HL-60 (cell line): Measurements from ENCODE around the gene ADGRL3.

Experiments used
- GABPA ChIP-seq: IDR thresholded peaks from 2 replicates; pipeline ENCODE4 v1.6.1; 2012; ENCODE audit warnings: low read depth
- POLR2AphosphoS5 ChIP-seq: IDR thresholded peaks from 2 replicates; pipeline ENCODE4 v1.6.1; 2012; ENCODE audit warnings: low read depth
- TF ChIP-seq, protein P1 (sequence below): IDR thresholded peaks from one replicate; pipeline ENCODE4 v1.5.1; 2011; ENCODE audit warnings: low read length, control low read depth, inconsistent platforms; ENCODE audit not compliant: insufficient read depth

DNA sequence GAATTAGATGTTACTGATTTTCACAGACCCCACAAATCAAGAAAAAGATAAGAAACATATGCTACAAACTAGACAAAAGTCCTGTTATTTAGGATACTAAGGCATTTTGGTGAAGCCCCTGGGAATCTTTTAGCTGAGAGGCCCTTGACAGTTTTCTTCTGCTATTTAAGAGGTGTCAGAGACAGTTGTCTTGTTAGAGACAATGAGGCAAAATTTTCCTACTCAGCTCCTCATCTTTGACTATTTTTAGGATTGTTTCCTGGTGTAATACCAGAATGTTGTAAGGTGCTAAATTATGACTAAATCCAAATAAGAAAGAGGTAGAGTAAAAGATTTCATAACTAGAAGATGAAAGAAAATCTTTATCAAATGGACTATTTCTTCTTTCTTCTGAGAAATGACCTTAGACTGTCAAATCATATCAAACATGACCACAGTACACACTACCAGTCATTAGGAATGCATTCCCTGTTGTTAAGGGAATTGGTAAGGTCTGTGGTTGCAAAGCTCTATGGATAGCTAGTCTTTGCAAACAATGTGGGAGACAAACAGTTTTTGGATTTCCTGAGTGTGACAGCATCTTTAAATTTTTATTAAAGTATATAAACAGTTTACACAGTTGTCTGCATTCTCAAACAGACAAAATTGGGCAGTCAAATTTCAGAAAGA, 926.1 kb downstream of the ADGRL3 start:
- TF ChIP-seq, protein P1, sequence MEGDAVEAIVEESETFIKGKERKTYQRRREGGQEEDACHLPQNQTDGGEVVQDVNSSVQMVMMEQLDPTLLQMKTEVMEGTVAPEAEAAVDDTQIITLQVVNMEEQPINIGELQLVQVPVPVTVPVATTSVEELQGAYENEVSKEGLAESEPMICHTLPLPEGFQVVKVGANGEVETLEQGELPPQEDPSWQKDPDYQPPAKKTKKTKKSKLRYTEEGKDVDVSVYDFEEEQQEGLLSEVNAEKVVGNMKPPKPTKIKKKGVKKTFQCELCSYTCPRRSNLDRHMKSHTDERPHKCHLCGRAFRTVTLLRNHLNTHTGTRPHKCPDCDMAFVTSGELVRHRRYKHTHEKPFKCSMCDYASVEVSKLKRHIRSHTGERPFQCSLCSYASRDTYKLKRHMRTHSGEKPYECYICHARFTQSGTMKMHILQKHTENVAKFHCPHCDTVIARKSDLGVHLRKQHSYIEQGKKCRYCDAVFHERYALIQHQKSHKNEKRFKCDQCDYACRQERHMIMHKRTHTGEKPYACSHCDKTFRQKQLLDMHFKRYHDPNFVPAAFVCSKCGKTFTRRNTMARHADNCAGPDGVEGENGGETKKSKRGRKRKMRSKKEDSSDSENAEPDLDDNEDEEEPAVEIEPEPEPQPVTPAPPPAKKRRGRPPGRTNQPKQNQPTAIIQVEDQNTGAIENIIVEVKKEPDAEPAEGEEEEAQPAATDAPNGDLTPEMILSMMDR, result no peak
- no peak for TF ChIP-seq POLR2AphosphoS5
- no peak for TF ChIP-seq GABPA
